Coronary artery (tissue), 2 donors: Measurements from ENCODE around the gene RDH5.
A peak's percentile ranks its signal among the peaks of the same experiment; 100 is the strongest.

Source experiments
- DNase-seq: peaks from one replicate; pipeline ENCODE4 v3.0.0-alpha.2; 2017; ENCODE audit warnings: low spot score
- H3K27ac ChIP-seq, 2 donors: fragments of 200-600 bp; sonication (generic); one replicate each; pipeline ENCODE4 v1.5.1; 2016 to 2019
- H3K4me3 ChIP-seq: fragments of 200-600 bp; sonication (generic); 2 replicates; pipeline ENCODE4 v1.5.1; 2016; ENCODE audit warnings: mild to moderate bottlenecking, moderate library complexity
- CTCF ChIP-seq: fragments of 200-600 bp; sonication (generic); IDR thresholded peaks from one replicate; pipeline ENCODE4 v1.5.1; 2019; ENCODE audit warnings: antibody characterized with exemption

RDH5 gene

GRCh38 chr12:55723516-55724225 is 3.5 kb downstream of the RDH5 start:
- peak overlapping the region; percentile 8 to 50 for H3K27ac ChIP-seq
- no peak for TF ChIP-seq CTCF
- peak overlapping the region; percentile 37 for H3K4me3 ChIP-seq
- no peak for DNase-seq

GRCh38 chr12:55724226-55724939 is 4.2 kb downstream of the RDH5 start:
- peak overlapping the region; percentile 8 to 61 for H3K27ac ChIP-seq
- TF ChIP-seq CTCF: peak; percentile 41
- H3K4me3 ChIP-seq: peak overlapping the region; percentile 37
- no peak for DNase-seq

DNA sequence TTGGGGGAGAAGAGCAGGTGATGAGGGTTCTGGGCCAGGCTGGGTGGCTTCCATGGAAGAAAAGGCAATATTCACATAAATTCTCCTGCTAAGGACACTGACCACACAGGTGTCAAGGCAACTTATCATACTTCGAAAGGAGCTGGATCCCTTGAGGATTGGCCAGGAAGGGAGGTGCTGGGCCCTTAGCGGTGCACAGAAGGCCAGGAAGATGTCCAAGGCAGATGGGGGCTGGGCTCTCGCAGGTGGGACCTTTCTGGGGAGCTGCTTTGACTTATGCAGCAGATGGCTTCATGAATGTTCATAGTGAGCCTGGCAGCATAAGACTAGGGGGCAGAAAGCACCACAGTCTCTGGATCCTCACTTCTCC is 4.7 kb downstream of the RDH5 start:
- TF ChIP-seq CTCF: no peak
- peak overlapping the region in 1 of 2 donors; percentile 61 for H3K27ac ChIP-seq
- no peak for DNase-seq
- no peak overlapping the region for H3K4me3 ChIP-seq

DNA sequence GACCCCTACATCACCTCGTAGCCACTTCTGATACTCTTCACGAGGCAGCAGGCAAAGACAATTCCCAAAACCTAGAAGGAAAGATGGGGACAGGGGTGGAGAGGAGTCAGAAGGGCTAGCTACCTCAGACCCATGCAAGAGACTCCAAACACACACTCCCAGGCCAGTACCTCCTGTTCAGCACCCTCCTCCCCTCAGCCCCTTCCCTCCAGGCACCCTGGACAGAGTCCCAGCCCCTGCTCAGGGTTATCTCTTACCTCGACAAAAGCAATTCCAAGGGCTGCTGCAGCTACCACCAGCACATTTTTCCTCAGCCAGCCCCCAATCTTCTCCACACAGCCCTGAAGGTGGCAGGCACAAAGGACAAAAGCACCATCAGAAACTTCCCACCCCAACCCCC is 5.4 kb downstream of the RDH5 start:
- no peak for TF ChIP-seq CTCF
- H3K4me3 ChIP-seq: no peak overlapping the region
- peak overlapping the region; percentile 0 to 13 for H3K27ac ChIP-seq
- no peak for DNase-seq

GRCh38 chr12:55726971-55727370 is 6.8 kb downstream of the RDH5 start:
- no peak for TF ChIP-seq CTCF
- no peak for DNase-seq
- H3K27ac ChIP-seq: peak overlapping the region; percentile 96 to 98
- H3K4me3 ChIP-seq: peak overlapping the region; percentile 95

- no peak for TF ChIP-seq CTCF
- H3K4me3 ChIP-seq: peak overlapping the region; percentile 95
- DNase-seq: no peak
- H3K27ac ChIP-seq: peak overlapping the region; percentile 96 to 98
Observed at GRCh38 chr12:55727643-55728185, 7.5 kb downstream of the RDH5 start.
